Naive thymus-derived CD4-positive, alpha-beta T cell (primary cell): ENCODE measurements around the gene AFAP1. TPM values are rescaled to one million over a fixed set of nuclear protein-coding genes. Genes with fewer than 3 reads are reported as not detected.

ENCODE experiments used
- ATAC-seq: fragments of 150-1000 bp; cut with Tn5 transposase; 2 replicates; pipeline ENCODE4 v1.10.0; 2021; ENCODE audit warnings: mild to moderate bottlenecking, moderate library complexity
- CTCF ChIA-PET: fragments of 350-600 bp; sonication (Branson Sonifier 250); formaldehyde crosslinking; loops from one replicate; lab custom pipeline; 2021; ENCODE audit warnings: antibody characterized with exemption; lab: Charles Lee
- POLR2A ChIA-PET: fragments of 350-600 bp; sonication (Branson Sonifier 250); formaldehyde crosslinking; loops from one replicate; lab custom pipeline; 2021; ENCODE audit warnings: antibody characterized with exemption, inconsistent platforms; lab: Charles Lee
- DNase-seq, 9 donors: peaks; one replicate each; pipeline versions ENCODE4 v3.0.0 to v3.0.0-alpha.2; 2020 to 2022; ENCODE audit warnings: mixed read lengths in 1 of 9
- H3K27ac ChIP-seq: one replicate; pipeline ENCODE4 v1.7.0; 2013; ENCODE audit warnings: mild to moderate bottlenecking, low read depth, low read length, moderate library complexity
- H3K27me3 ChIP-seq, 2 donors: one replicate each; pipeline ENCODE4 v1.7.0; 2013; ENCODE audit warnings: low read length in 2 of 2, mild to moderate bottlenecking in 2 of 2, moderate library complexity in 2 of 2; ENCODE audit not compliant: control insufficient read depth in 2 of 2, insufficient read depth in 2 of 2
- H3K36me3 ChIP-seq, 3 experiments: 1 replicate in 2 of 3; 2 replicates in 1 of 3; pipeline ENCODE4 v1.7.0; 2013; ENCODE audit warnings: low read length in 3 of 3, mild to moderate bottlenecking in 3 of 3, moderate library complexity in 1 of 3; ENCODE audit not compliant: insufficient read depth in 3 of 3, control insufficient read depth in 2 of 3
- H3K4me1 ChIP-seq, 2 donors: one replicate each; pipeline ENCODE4 v1.7.0; 2013; ENCODE audit warnings: low read length in 2 of 2, mild to moderate bottlenecking in 2 of 2, moderate library complexity in 1 of 2; ENCODE audit not compliant: control insufficient read depth in 2 of 2, insufficient read depth in 2 of 2
- H3K4me3 ChIP-seq: 2 replicates; pipeline ENCODE4 v1.7.0; 2013; ENCODE audit warnings: mild to moderate bottlenecking, low read length
- H3K9me3 ChIP-seq, 3 experiments: 1 replicate in 2 of 3; 2 replicates in 1 of 3; pipeline ENCODE4 v1.7.0; 2013; ENCODE audit warnings: low read length in 3 of 3; ENCODE audit not compliant: control insufficient read depth in 2 of 3
- H3K27ac Mint-ChIP-seq, 9 donors: one replicate each; pipeline ENCODE4 v1.8.0; 2020 to 2022; ENCODE audit warnings: mixed read lengths in 9 of 9, mild to moderate bottlenecking in 8 of 9, moderate library complexity in 5 of 9, inconsistent platforms in 2 of 9
- H3K27me3 Mint-ChIP-seq, 5 donors: one replicate each; pipeline ENCODE4 v1.8.0; 2021 to 2022; ENCODE audit warnings: mixed read lengths in 5 of 5, mild to moderate bottlenecking in 1 of 5
- H3K36me3 Mint-ChIP-seq, 5 donors: one replicate each; pipeline ENCODE4 v1.8.0; 2020 to 2022; ENCODE audit warnings: mixed read lengths in 5 of 5, mild to moderate bottlenecking in 3 of 5, inconsistent platforms in 1 of 5
- H3K4me1 Mint-ChIP-seq, 7 donors: one replicate each; pipeline ENCODE4 v1.8.0; 2020 to 2022; ENCODE audit warnings: mixed read lengths in 7 of 7, mild to moderate bottlenecking in 3 of 7, inconsistent platforms in 1 of 7
- H3K4me3 Mint-ChIP-seq, 10 donors: one replicate each; pipeline ENCODE4 v1.8.0; 2020 to 2022; ENCODE audit warnings: mild to moderate bottlenecking in 10 of 10, mixed read lengths in 10 of 10, moderate library complexity in 6 of 10, inconsistent platforms in 2 of 10
- H3K9me3 Mint-ChIP-seq, 11 donors: one replicate each; pipeline ENCODE4 v1.8.0; 2020 to 2022; ENCODE audit warnings: mixed read lengths in 11 of 11, mild to moderate bottlenecking in 4 of 11, inconsistent platforms in 1 of 11, moderate library complexity in 1 of 11
- intact Hi-C, 2 donors: fragments of 100-400 bp; cut with micrococcal nuclease; formaldehyde crosslinking; loops; one replicate each; pipeline ENCODE4 v1.15.1; 2023
- polyA plus RNA-seq, 2 donors: library from polyadenylated mRNA; unstranded; fragments of 300-500 nt; fragmentation: Illumina TruSeq; gene quantifications; one replicate each; pipeline ENCODE4 v1.2.3, GENCODE V29; 2021
- total RNA-seq, 6 experiments: library from RNA in 5 of 6; stranded (reverse) in 5 of 6; gene quantifications; 1 replicate in 5 of 6; 2 replicates in 1 of 6; pipeline ENCODE4 v1.2.3 and lab custom pipeline; 2021 to 2026

Gene AFAP1
- total and polyA plus RNA-seq, 7 experiments from 2014 or later = 2.2 to 27.2 (median 9.6) TPM

DNA sequence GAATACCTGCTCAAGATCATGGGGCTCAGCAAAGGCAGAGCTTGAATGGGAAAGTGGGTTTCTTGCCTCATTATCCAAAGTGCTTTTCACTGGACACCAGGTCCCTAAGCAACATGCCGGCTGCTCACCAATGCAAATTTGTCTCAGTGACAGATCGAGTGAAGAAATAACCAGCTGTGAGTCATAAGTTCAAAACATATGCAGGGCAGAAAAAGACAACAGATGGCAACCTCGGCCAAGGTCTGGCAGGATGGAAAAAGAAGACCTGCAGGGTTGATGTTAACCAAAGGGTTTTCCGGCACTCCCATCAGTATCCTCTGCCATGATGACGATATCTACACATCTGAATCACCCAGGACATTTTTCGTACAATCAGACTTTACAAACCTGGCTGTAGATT lies 124.1 kb downstream of the AFAP1 start:
- H3K9me3 Mint-ChIP-seq = peaks cover 0 to 1% (median 0%) of the 10 kb centered on the region in 11 donors
- H3K4me1 Mint-ChIP-seq = peaks cover 0 to 14% (median 1%) of the 10 kb centered on the region in 7 donors
- POLR2A ChIA-PET = no interaction called here
- Histone ChIP-seq H3K27ac (no peak overlapping the region), H3K4me1 (no peaks in the 10 kb centered on the region), H3K9me3 (no peaks in the 10 kb centered on the region), H3K4me3 (no peak overlapping the region), H3K36me3 (peaks cover 0 to 52% (median 0%) of the 10 kb centered on the region in 3 experiments), H3K27me3 (no peaks in the 10 kb centered on the region)
- H3K27ac Mint-ChIP-seq = peak overlapping the region in 1 of 9 donors; percentile 38
- H3K36me3 Mint-ChIP-seq = peaks cover 6 to 57% (median 20%) of the 10 kb centered on the region in 5 donors
- CTCF ChIA-PET = interaction anchor here (0.8 to 1.8 kb wide), 2 partner anchors 13 to 148 kb away, joined by 3 to 6 read pairs; no protein-coding TSS in a partner anchor
- no peak for ATAC-seq
- intact Hi-C loops = no loop called here
- no peaks in the 10 kb centered on the region for H3K27me3 Mint-ChIP-seq
- no peak overlapping the region for H3K4me3 Mint-ChIP-seq
- DNase-seq = no peak

DNA sequence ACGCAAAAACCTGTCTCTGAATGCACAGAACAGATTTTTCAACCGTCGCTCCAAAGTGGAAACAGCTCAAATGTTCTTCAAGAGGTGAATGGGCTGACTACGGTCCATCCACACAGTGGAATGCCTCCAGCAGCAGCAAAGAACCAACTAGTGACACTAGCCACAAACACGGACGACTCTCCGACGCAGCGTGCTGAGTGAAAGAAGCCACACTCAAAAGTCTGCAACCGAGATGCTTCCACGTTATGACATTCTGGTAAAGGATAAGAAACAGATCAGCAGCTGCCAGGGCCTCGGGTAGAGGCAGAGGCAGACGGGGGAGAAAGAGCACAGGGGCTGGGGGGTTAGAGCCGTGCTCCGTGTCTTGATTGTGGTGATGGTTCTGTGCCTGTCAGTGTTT lies 125.2 kb downstream of the AFAP1 start:
- Histone ChIP-seq H3K4me3 (no peak overlapping the region), H3K27ac (no peak overlapping the region), H3K4me1 (no peaks in the 10 kb centered on the region), H3K9me3 (no peaks in the 10 kb centered on the region), H3K27me3 (no peaks in the 10 kb centered on the region), H3K36me3 (peaks cover 0 to 45% (median 0%) of the 10 kb centered on the region in 3 experiments)
- H3K4me3 Mint-ChIP-seq = no peak overlapping the region
- no peak for DNase-seq
- POLR2A ChIA-PET = no interaction called here
- H3K27me3 Mint-ChIP-seq = no peaks in the 10 kb centered on the region
- peaks cover 0 to 1% (median 0%) of the 10 kb centered on the region in 11 donors for H3K9me3 Mint-ChIP-seq
- H3K4me1 Mint-ChIP-seq = peaks cover 0 to 3% (median 0%) of the 10 kb centered on the region in 7 donors
- intact Hi-C loops = no loop called here
- no peak for ATAC-seq
- peaks cover 6 to 56% (median 24%) of the 10 kb centered on the region in 5 donors for H3K36me3 Mint-ChIP-seq
- peak overlapping the region in 1 of 9 donors; percentile 60 for H3K27ac Mint-ChIP-seq
- CTCF ChIA-PET = interaction anchor here (1.0 kb wide), 1 partner anchor 10 kb away, joined by 3 read pairs; no protein-coding TSS in a partner anchor

DNA sequence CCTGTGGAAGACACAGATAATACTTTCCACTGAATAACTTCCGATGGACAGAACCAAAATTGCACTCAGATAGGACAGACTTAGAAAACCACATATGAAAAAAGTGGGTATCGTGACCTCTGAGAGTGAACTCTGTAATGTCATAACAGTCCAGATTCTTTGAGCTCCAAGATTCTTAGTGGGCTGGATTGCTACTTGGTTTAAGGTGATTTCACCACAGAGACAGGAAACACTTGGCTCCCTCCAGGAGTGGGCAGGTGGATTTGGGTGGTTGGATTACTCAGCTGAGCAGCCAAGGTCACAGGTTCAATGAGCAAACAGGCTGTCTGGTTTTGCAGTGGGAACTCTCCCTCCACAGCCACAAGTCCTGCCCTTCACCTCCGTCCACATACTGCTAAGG lies 126.0 kb downstream of the AFAP1 start:
- Histone ChIP-seq H3K4me1 (no peaks in the 10 kb centered on the region), H3K9me3 (no peaks in the 10 kb centered on the region), H3K4me3 (no peak overlapping the region), H3K27me3 (no peaks in the 10 kb centered on the region), H3K36me3 (peaks cover 0 to 39% (median 0%) of the 10 kb centered on the region in 3 experiments), H3K27ac (no peak overlapping the region)
- ATAC-seq (no peak), DNase-seq (no peak)
- intact Hi-C loops = no loop called here
- Mint-ChIP-seq H3K36me3 (peaks cover 7 to 58% (median 26%) of the 10 kb centered on the region in 5 donors), H3K4me3 (no peak overlapping the region), H3K27me3 (no peaks in the 10 kb centered on the region), H3K27ac (no peak overlapping the region), H3K4me1 (peaks cover 0 to 3% (median 0%) of the 10 kb centered on the region in 7 donors), H3K9me3 (peaks cover 0 to 1% (median 0%) of the 10 kb centered on the region in 11 donors)
- CTCF ChIA-PET = interaction anchor here (0.6 to 1.0 kb wide), 2 partner anchors 9 to 1174 kb away, joined by 3 read pairs; no protein-coding TSS in a partner anchor
- POLR2A ChIA-PET = no interaction called here

GRCh38 chr4:7812921-7813320 lies 126.7 kb downstream of the AFAP1 start:
- intact Hi-C loops = no loop called here
- POLR2A ChIA-PET = no interaction called here
- H3K4me3 Mint-ChIP-seq = no peak overlapping the region
- H3K27ac Mint-ChIP-seq = no peak overlapping the region
- H3K36me3 ChIP-seq = peaks cover 0 to 39% (median 0%) of the 10 kb centered on the region in 3 experiments
- peaks cover 0 to 3% (median 0%) of the 10 kb centered on the region in 7 donors for H3K4me1 Mint-ChIP-seq
- H3K4me3 ChIP-seq = no peak overlapping the region
- CTCF ChIA-PET = interaction anchor here (0.6 kb wide), 1 partner anchor 1173 kb away, joined by 3 read pairs; no protein-coding TSS in a partner anchor
- no peaks in the 10 kb centered on the region for H3K27me3 Mint-ChIP-seq
- H3K9me3 ChIP-seq = no peaks in the 10 kb centered on the region
- ATAC-seq (no peak), DNase-seq (no peak)
- no peak overlapping the region for H3K27ac ChIP-seq
- no peaks in the 10 kb centered on the region for H3K27me3 ChIP-seq
- H3K36me3 Mint-ChIP-seq = peaks cover 12 to 58% (median 27%) of the 10 kb centered on the region in 5 donors
- peaks cover 0 to 1% (median 0%) of the 10 kb centered on the region in 11 donors for H3K9me3 Mint-ChIP-seq
- H3K4me1 ChIP-seq = no peaks in the 10 kb centered on the region

DNA sequence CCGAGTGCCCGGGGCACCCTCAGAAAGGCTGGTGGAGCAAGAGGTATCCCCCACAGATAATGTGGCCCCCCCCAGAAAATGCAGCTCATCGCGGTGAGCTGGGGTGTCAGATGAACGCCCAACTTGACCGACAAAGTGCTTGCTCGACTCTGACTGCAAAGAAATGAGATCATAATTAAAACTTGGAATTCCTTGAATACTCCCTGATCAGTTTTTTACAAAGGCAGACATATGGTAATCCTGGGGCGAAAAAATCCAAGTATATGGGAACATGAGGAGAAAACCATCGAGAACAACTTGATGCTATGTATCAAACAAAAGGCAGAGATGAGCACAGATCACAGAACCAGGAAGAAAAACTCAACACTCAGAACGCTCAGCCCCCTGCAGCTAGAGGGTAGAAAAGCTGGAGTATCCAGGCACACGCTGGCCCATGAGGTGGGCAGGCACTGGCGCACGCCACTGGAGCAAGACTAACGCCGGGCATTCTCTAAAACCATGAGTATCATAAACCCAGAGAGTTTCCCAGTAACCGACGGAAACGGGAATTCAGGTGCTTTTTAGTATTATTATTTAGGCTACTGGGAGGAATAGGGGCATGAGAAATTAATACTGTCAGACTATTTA lies 127.3 kb downstream of the AFAP1 start:
- no peak overlapping the region for H3K27ac ChIP-seq
- no peaks in the 10 kb centered on the region for H3K4me1 ChIP-seq
- ChIA-PET POLR2A (no interaction called here), CTCF (interaction anchor here (0.6 kb wide), 1 partner anchor 51 kb away, joined by 3 read pairs; no protein-coding TSS in a partner anchor)
- ATAC-seq (no peak), DNase-seq (no peak)
- intact Hi-C loops = no loop called here
- no peaks in the 10 kb centered on the region for H3K9me3 ChIP-seq
- H3K4me3 Mint-ChIP-seq = no peak overlapping the region
- H3K4me3 ChIP-seq = no peak overlapping the region
- H3K9me3 Mint-ChIP-seq = peaks cover 0 to 1% (median 0%) of the 10 kb centered on the region in 11 donors
- peaks cover 0 to 40% (median 0%) of the 10 kb centered on the region in 3 experiments for H3K36me3 ChIP-seq
- H3K4me1 Mint-ChIP-seq = peaks cover 0 to 3% (median 0%) of the 10 kb centered on the region in 7 donors
- peak overlapping the region in 1 of 9 donors; percentile 43 for H3K27ac Mint-ChIP-seq
- no peaks in the 10 kb centered on the region for H3K27me3 ChIP-seq
- peaks cover 12 to 58% (median 22%) of the 10 kb centered on the region in 5 donors for H3K36me3 Mint-ChIP-seq
- H3K27me3 Mint-ChIP-seq = no peaks in the 10 kb centered on the region

DNA sequence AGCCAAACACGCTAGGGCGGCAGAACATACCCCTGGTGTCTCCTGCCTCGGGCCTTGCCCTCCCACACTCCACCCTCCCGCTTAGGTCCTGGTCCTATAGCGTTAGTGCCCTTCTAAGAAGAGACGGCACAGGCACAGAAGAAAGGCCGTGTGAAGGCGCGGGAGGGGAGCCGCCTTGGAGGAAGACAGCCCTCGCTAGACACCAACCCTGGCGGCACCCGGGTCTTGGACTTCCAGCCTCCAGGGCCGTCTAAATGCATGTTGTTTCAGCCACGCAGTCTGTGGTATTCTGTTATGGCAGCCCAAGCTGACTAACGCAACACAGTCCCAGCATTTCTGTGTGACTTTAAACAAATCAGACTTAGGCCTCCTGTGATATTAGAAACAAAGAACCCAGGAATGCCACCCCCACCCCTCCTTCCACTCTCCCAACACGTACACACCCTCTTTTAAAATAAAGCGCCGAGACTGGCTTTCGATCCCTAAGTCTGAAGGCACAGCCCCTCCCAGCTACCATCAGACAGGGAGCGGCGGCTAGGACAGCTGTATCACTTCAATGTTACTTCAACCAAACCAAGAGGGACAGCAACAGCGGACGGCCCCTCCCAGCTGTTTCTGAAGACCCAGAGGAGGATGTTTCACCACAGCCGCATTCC lies 128.0 kb downstream of the AFAP1 start:
- Mint-ChIP-seq H3K27me3 (no peaks in the 10 kb centered on the region), H3K9me3 (peaks cover 0 to 1% (median 0%) of the 10 kb centered on the region in 11 donors), H3K4me3 (no peak overlapping the region), H3K36me3 (peaks cover 11 to 53% (median 17%) of the 10 kb centered on the region in 5 donors), H3K4me1 (peaks cover 0 to 3% (median 0%) of the 10 kb centered on the region in 7 donors), H3K27ac (no peak overlapping the region)
- Histone ChIP-seq H3K36me3 (peaks cover 0 to 34% (median 0%) of the 10 kb centered on the region in 3 experiments), H3K27ac (no peak overlapping the region), H3K4me1 (no peaks in the 10 kb centered on the region), H3K4me3 (no peak overlapping the region), H3K9me3 (no peaks in the 10 kb centered on the region), H3K27me3 (no peaks in the 10 kb centered on the region)
- DNase-seq = no peak
- intact Hi-C loops = no loop called here
- CTCF ChIA-PET = interaction anchor here (0.6 kb wide), 1 partner anchor 50 kb away, joined by 3 read pairs; no protein-coding TSS in a partner anchor
- POLR2A ChIA-PET = no interaction called here
- ATAC-seq = no peak
